ENCODE data around the gene ARL10. TPM values are rescaled to one million over a fixed set of nuclear protein-coding genes. Genes with fewer than 3 reads are reported as not detected.

Gene ARL10
- total RNA-seq, 1 experiment from 2014 or later, result 0.79 TPM

- peak; percentile 86 for DNase-seq (ENCODE audit: low read depth)
These were observed 3.7 kb upstream of the ARL10 start, which contains the start of gene KIAA1191 for GRCh38 chr5:176361437-176362232. TSS of gene KIAA1191 (minus strand) at chr5:176361764. CDS start at chr5:176359508, 2,256 bp downstream.

DNA sequence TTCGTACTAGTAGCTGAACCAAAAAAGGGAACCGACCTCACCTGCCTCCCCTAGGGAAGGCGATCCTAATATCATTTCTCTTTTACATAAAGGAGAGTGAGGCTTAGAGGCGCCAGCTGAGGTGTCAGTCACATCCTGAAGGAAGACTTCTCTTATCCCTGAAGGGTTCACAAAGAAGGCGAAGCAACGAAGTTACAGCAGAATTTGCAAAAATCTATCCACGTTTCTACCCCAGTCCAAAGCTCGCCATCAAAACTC lies 3.1 kb upstream of the ARL10 start:
- no peak for DNase-seq (ENCODE audit: low read depth)

DNA sequence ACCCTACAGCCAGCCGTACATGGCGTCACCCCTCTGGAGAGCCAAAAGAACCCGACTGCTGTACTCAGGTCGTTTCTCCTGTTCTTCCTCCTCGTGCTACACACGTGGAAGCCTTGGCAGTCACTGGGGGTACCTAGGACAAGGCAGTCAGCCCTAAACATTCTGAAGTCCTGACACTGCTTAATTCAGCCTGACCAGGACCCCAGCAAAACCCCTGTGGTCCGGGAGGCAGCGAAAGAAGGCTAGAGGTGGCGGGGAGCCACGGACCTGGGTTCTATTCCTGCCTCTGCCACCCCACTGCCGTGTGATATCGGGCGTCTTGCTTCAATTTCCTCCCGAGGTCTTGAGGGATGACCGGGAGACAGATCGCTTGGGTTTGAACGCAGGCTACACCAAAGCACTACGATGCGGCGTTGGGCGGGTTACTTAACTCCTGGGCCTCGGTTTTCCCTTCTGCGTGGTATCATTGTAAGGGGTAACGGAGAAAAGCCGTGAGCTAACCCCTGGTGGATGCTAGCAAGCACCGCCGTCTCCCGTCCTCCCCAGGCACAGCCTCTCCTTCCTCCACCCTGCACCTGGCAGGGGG lies 429 bp upstream of the ARL10 start:
- no peak for DNase-seq (ENCODE audit: low read depth)

GRCh38 chr5:176366232-176366894 lies 1.1 kb downstream of the ARL10 start:
- DNase-seq (ENCODE audit: low read depth), result no peak

GRCh38 chr5:176368726-176369125 lies 3.4 kb downstream of the ARL10 start:
- DNase-seq (ENCODE audit: low read depth), result no peak

DNA sequence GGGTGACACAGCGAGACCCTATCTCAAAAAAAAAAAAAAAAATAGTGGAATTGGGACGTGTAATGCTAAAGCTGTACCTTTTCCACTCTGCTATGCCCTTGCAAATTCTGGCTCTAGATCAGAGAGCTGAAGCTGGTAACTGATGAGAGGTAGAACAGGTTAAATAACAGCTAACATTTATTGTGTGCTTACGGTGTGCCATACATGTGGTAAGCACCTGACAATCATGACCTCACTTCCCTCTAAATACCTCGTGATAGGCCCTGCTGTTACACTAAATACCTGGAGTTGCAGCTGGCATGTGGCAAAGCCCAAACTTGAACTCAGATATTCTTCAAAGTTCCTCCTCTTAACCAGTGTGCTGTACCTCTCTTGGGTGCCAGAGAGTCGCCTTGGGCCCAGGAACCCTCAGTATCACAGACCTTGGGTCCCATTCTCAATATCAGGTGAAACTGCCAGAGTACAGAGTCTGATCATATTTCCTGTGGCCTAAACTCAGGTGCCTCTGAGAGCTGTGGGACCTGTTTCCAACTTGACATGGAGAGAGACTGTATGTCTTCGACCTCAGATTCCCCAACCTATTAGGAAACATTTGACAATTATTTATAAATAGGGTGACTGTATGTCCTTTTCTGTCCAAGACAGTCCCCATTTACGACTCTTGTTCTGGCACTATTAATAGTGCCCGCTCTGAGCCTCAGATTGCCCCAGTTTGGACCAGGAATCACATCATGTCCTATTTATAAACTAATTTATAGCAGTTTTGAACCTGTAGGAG lies 4.8 kb downstream of the ARL10 start:
- DNase-seq (ENCODE audit: low read depth), result no peak

GRCh38 chr5:176371621-176372539 lies 6.6 kb downstream of the ARL10 start:
- DNase-seq (ENCODE audit: low read depth), result no peak

DNA sequence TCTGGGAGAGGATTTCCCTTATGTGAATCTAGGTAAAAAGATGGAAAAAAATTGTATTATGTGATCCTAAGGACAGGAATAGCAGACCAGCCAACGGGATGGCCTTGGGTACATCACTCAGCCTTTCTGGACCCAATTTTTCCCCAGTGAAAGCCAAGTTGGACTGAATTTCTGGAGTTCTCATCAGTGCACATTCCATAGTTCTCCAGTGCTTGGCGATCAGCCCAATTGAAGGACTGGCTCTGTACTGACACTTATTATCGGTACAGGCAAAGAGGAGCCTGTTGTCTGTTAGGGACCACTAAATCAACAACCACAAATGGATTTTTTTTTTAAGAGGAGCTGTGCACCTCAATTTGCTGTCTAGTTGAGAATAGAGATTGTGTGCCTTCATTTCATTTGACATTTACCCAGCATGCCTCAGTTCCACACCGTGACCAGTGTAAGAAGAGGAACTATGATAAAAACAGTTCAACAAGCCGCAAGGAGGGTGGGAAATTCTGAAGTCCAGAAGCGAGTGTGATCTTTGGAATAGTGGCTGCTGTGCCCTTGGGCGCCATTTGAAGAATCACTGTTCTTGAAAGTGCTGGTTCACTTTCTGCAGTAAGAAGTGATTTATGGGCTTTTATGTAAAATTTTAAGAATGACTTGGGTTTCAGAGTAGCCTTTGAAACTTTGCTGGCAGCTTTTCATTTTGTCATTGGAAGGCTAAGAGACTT lies 8.0 kb downstream of the ARL10 start:
- no peak for DNase-seq (ENCODE audit: low read depth)

- no peak for DNase-seq (ENCODE audit: low read depth)
These were observed 14.6 kb downstream of the ARL10 start for GRCh38 chr5:176379881-176380280.

GRCh38 chr5:176381423-176381822 lies 16.1 kb downstream of the ARL10 start:
- no peak for DNase-seq (ENCODE audit: low read depth)

DNA sequence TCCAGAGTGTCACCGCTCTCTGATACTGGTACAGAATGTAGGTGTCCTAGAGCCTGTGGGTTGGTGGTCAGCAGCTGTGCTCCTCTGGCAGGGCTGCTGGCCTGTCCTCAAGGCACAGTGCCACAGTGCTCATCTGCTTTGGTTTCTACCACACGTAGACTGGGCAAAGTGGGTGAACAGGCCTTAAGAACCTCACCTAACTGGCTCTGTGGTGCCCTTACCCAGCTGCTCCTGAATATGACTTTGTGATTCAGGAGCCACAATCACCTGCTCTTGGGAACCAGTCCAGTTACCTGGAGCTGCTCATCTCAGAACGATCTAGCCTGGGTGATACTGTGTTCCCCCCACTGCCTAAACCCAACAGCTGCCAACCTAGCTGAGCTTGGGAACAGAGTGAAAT lies 16.7 kb downstream of the ARL10 start:
- no peak for DNase-seq (ENCODE audit: low read depth)

DNA sequence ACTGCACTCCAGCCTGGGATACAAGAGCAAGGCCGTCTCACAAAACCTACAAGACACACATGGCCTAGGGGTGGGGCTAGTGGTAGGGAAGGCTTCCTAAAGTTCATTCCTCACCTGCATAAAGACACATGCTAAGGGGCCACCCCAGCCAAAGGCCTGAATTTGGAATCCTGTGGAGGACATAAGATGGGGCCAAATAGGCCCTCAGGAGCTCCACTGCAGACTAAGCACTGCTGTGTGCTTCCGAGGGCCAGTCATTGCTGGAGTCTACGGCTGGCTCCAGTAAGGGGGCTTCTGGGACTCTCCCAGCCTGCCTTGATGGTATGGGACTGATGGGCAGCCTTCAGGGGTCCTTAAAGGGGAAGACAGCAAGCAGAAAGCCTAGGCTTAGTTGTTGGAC lies 17.4 kb downstream of the ARL10 start:
- no peak for DNase-seq (ENCODE audit: low read depth)

DNA sequence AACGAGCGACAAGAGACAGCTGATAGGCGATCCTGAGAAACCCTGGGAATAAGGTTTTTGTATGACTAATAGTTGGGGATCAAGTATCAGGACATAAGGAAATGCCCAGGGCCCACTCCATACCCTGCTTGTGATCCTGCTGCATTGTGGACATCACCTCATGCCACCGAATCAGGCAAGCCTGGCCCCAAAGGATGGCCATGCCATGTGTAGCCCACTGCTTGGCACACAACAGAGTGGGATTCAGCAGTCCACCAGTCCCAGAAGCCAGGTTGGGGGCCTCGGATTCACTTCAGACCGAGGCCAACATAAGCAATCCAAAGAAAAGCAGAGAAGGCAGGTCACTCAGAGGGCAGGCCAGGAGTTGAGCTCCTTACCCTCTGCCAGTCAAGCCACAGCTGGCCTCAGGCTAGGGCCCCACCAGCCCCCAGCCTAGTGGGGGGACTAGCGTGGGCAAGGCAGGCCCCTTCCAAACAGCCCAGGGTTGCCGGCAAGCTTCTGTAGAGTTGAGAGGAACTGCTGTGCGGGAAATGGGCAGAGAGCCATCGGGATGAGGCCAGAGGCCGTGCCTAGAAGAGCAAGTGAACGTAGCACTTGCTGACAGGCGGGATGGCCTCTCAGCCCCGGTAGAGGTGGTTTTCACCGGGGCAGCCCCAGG lies 18.1 kb downstream of the ARL10 start:
- no peak for DNase-seq (ENCODE audit: low read depth)

- DNase-seq (ENCODE audit: low read depth), result no peak
These were observed 18.7 kb downstream of the ARL10 start for GRCh38 chr5:176383961-176384360.

GRCh38 chr5:176384366-176384930 lies 19.2 kb downstream of the ARL10 start:
- DNase-seq (ENCODE audit: low read depth), result no peak

DNA sequence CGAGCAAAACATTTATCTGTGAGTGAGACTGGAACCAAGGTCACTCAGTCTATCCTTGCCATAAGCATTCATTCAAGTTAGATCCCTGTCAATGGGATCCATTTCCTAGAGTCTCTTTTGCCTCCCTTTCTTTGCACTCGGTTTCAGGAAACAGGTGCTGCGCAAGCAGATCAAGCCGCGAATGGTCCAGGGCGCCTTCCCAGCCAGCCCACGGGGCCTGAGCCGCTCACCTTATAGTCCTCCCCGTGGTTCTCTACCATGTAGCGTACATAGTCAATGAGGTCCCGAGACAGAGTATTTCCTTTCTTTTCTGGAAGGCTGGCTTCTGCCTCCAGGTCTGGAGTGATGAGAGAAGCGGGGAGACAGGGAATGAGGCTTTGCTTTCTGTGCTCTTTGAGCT lies 19.7 kb downstream of the ARL10 start:
- no peak for DNase-seq (ENCODE audit: low read depth)

- DNase-seq (ENCODE audit: low read depth), result no peak
These were observed 21.2 kb downstream of the ARL10 start for GRCh38 chr5:176386491-176386890.

- no peak for DNase-seq (ENCODE audit: low read depth)
These were observed 22.2 kb downstream of the ARL10 start for GRCh38 chr5:176387384-176387925.

GRCh38 chr5:176388003-176388443 lies 22.7 kb downstream of the ARL10 start:
- DNase-seq (ENCODE audit: low read depth), result peak; percentile 24
